Progenitor cell of endocrine pancreas (in vitro differentiated cells): Measurements from ENCODE around the gene TGFB2. TPM values are rescaled to one million over a fixed set of nuclear protein-coding genes. Genes with fewer than 3 reads are reported as not detected.
A peak's percentile ranks its signal among the peaks of the same experiment; 100 is the strongest.

Source experiments
- DNase-seq: peaks from one replicate; pipeline ENCODE4 v3.0.0; 2021; ENCODE audit warnings: low spot score; ENCODE audit not compliant: unreplicated experiment
- H3K27ac Mint-ChIP-seq: 2 replicates; pipeline ENCODE4 v1.8.0; 2021; ENCODE audit warnings: mild to moderate bottlenecking, moderate library complexity, mixed read lengths
- H3K27me3 Mint-ChIP-seq: 2 replicates; pipeline ENCODE4 v1.8.0; 2021; ENCODE audit warnings: mixed read lengths
- H3K36me3 Mint-ChIP-seq: 2 replicates; pipeline ENCODE4 v1.8.0; 2022; ENCODE audit warnings: mixed read lengths; ENCODE audit not compliant: insufficient read depth
- H3K4me1 Mint-ChIP-seq: 2 replicates; pipeline ENCODE4 v1.8.0; 2021; ENCODE audit warnings: low read depth, mixed read lengths
- H3K4me3 Mint-ChIP-seq: 2 replicates; pipeline ENCODE4 v1.8.0; 2021; ENCODE audit warnings: low read depth, mild to moderate bottlenecking, moderate library complexity, mixed read lengths
- H3K9me3 Mint-ChIP-seq: 2 replicates; pipeline ENCODE4 v1.8.0; 2021; ENCODE audit warnings: low read depth, mixed read lengths
- CTCF ChIP-seq: fragments of 200-600 bp; sonication (generic); IDR thresholded peaks from one replicate; pipeline ENCODE4 v1.5.0; 2021; ENCODE audit warnings: antibody characterized with exemption, mild to moderate bottlenecking; ENCODE audit not compliant: unreplicated experiment
- total RNA-seq: library from RNA; stranded (reverse); gene quantifications from 2 replicates; pipeline ENCODE4 v1.2.1, GENCODE V29; 2021

Gene TGFB2
- total RNA-seq, 1 donor from 2014 or later = 26.4 TPM

- Mint-ChIP-seq H3K27ac (no peak overlapping the region), H3K27me3 (no peaks in the 10 kb centered on the region), H3K4me1 (peaks cover 25% of the 10 kb centered on the region), H3K36me3 (peaks cover 13% of the 10 kb centered on the region), H3K9me3 (no peaks in the 10 kb centered on the region), H3K4me3 (no peak overlapping the region)
- no peak for TF ChIP-seq CTCF
- no peak for DNase-seq
Measured at GRCh38 chr1:218353656-218354055, 8.5 kb downstream of the TGFB2 start.

GRCh38 chr1:218355278-218355677 lies 10.1 kb downstream of the TGFB2 start:
- peaks cover 13% of the 10 kb centered on the region for H3K36me3 Mint-ChIP-seq
- peaks cover 27% of the 10 kb centered on the region for H3K4me1 Mint-ChIP-seq
- no peak for TF ChIP-seq CTCF
- no peak overlapping the region for H3K4me3 Mint-ChIP-seq
- no peak overlapping the region for H3K27ac Mint-ChIP-seq
- no peaks in the 10 kb centered on the region for H3K27me3 Mint-ChIP-seq
- H3K9me3 Mint-ChIP-seq = no peaks in the 10 kb centered on the region
- DNase-seq = no peak

- Mint-ChIP-seq H3K27me3 (no peaks in the 10 kb centered on the region), H3K27ac (peak overlapping the region; percentile 84), H3K4me1 (peaks cover 21% of the 10 kb centered on the region), H3K9me3 (no peaks in the 10 kb centered on the region), H3K36me3 (peaks cover 9% of the 10 kb centered on the region), H3K4me3 (no peak overlapping the region)
- no peak for DNase-seq
- TF ChIP-seq CTCF = no peak
Measured at GRCh38 chr1:218357211-218357892, 12.2 kb downstream of the TGFB2 start.

GRCh38 chr1:218357893-218358232 lies 12.7 kb downstream of the TGFB2 start:
- Mint-ChIP-seq H3K36me3 (peaks cover 7% of the 10 kb centered on the region), H3K27me3 (no peaks in the 10 kb centered on the region), H3K9me3 (no peaks in the 10 kb centered on the region), H3K4me3 (no peak overlapping the region), H3K27ac (no peak overlapping the region), H3K4me1 (peaks cover 23% of the 10 kb centered on the region)
- no peak for TF ChIP-seq CTCF
- no peak for DNase-seq

- Mint-ChIP-seq H3K4me3 (no peak overlapping the region), H3K27ac (peak overlapping the region; percentile 17), H3K4me1 (peaks cover 48% of the 10 kb centered on the region), H3K27me3 (no peaks in the 10 kb centered on the region), H3K36me3 (peaks cover 3% of the 10 kb centered on the region), H3K9me3 (no peaks in the 10 kb centered on the region)
- TF ChIP-seq CTCF = peak; percentile 66
- DNase-seq = no peak
Measured at GRCh38 chr1:218361298-218362065, 16.3 kb downstream of the TGFB2 start.
